PC-9 (cell line): Measurements from ENCODE around the gene MYH6.

ENCODE experiments used
- EZH2 ChIP-seq: fragments of 200-600 bp; sonication (generic); IDR thresholded peaks from 2 replicates; pipeline ENCODE4 v1.8.0; 2017; ENCODE audit warnings: antibody characterized with exemption, low read depth
- TF ChIP-seq, protein P1 (sequence below): fragments of 200-600 bp; sonication (generic); conservative IDR thresholded peaks from 2 replicates; pipeline ENCODE4 v1.6.1; 2017; ENCODE audit warnings: mixed run types, antibody characterized with exemption, mild to moderate bottlenecking, moderate library complexity

- TF ChIP-seq, protein P1, sequence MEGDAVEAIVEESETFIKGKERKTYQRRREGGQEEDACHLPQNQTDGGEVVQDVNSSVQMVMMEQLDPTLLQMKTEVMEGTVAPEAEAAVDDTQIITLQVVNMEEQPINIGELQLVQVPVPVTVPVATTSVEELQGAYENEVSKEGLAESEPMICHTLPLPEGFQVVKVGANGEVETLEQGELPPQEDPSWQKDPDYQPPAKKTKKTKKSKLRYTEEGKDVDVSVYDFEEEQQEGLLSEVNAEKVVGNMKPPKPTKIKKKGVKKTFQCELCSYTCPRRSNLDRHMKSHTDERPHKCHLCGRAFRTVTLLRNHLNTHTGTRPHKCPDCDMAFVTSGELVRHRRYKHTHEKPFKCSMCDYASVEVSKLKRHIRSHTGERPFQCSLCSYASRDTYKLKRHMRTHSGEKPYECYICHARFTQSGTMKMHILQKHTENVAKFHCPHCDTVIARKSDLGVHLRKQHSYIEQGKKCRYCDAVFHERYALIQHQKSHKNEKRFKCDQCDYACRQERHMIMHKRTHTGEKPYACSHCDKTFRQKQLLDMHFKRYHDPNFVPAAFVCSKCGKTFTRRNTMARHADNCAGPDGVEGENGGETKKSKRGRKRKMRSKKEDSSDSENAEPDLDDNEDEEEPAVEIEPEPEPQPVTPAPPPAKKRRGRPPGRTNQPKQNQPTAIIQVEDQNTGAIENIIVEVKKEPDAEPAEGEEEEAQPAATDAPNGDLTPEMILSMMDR: no peak
- TF ChIP-seq EZH2: no peak
Observed at GRCh38 chr14:23356662-23357061, 51.4 kb downstream of the MYH6 start.
